HAP-1 (cell line): ENCODE data around the gene GNA12.

Experiments used
- DNase-seq, 2 experiments: peaks; one replicate each; pipeline ENCODE4 v3.0.0-alpha.2; 2016 to 2020; ENCODE audit warnings: low spot score in 2 of 2
- H3K27me3 ChIP-seq: fragments of 250-450 bp; sonication (Bioruptor Pico); 2 replicates; pipeline ENCODE4 v1.5.1; 2020; ENCODE audit warnings: low read depth, mild to moderate bottlenecking, moderate library complexity
- H3K36me3 ChIP-seq: fragments of 250-450 bp; sonication (Bioruptor Pico); replicated peaks from 2 replicates; pipeline ENCODE4 v1.5.1; 2020; ENCODE audit warnings: mild to moderate bottlenecking
- H3K4me1 ChIP-seq: fragments of 250-450 bp; sonication (Bioruptor Pico); 2 replicates; pipeline ENCODE4 v1.5.1; 2020; ENCODE audit warnings: mild to moderate bottlenecking
- H3K4me3 ChIP-seq: fragments of 250-450 bp; sonication (Bioruptor Pico); 2 replicates; pipeline ENCODE4 v1.5.1; 2020; ENCODE audit warnings: mild to moderate bottlenecking, moderate library complexity
- H3K9me3 ChIP-seq: fragments of 250-450 bp; sonication (Bioruptor Pico); 2 replicates; pipeline ENCODE4 v1.5.1; 2020; ENCODE audit warnings: mild to moderate bottlenecking, moderate library complexity
- in situ Hi-C: fragments of 300-500 bp; cut with MboI; formaldehyde crosslinking; loops from 3 replicates; pipeline ENCODE4 v1.14.3; 2020; ENCODE audit warnings: low sequenced_read_pairs, inconsistent platforms, mixed read lengths

The GNA12 gene

GRCh38 chr7:2873686-2874551 is 29.8 kb upstream of the GNA12 start:
- no peaks in the 10 kb centered on the region for H3K27me3 ChIP-seq
- peak; percentile 40 to 65 for DNase-seq
- H3K4me1 ChIP-seq, result no peaks in the 10 kb centered on the region
- H3K36me3 ChIP-seq, result no peaks in the 10 kb centered on the region
- H3K4me3 ChIP-seq, result no peak overlapping the region
- no peaks in the 10 kb centered on the region for H3K9me3 ChIP-seq
- in situ Hi-C loops, result no loop called here

GRCh38 chr7:2873146-2873545 is 29.0 kb upstream of the GNA12 start:
- Histone ChIP-seq H3K36me3 (no peaks in the 10 kb centered on the region), H3K27me3 (no peaks in the 10 kb centered on the region), H3K4me3 (no peak overlapping the region), H3K9me3 (no peaks in the 10 kb centered on the region), H3K4me1 (no peaks in the 10 kb centered on the region)
- DNase-seq, result no peak
- in situ Hi-C loops, result no loop called here

DNA sequence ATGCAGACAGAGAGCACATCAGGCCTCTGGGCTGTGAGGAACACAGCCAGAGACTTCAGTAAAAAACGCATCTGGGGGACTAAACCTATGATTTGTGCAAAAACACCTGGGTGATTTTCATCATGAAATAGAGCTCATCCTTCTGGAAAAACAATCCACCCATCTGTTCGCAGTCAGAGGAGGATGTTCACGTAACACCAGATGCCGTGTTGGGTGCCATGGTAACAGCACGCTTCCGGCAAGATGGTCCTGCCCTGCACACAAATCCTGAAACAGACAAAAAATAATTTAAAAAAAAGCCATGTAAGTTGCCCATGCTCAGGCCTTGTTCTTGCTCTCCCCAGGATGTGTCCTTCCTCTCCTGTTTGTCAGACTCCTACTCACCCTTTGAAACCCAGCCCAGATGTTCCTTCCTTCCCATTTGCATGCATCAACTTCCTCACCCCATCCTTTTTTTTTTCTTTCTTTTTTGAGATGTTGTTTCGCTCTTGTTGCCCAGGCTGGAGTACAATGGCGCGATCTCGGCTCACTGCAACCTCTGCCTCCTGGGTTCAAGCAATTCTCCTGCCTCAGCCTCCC is 28.3 kb upstream of the GNA12 start:
- H3K4me1 ChIP-seq, result no peaks in the 10 kb centered on the region
- no peak for DNase-seq
- H3K27me3 ChIP-seq, result no peaks in the 10 kb centered on the region

GRCh38 chr7:2870471-2870931 is 26.4 kb upstream of the GNA12 start:
- H3K4me1 ChIP-seq, result no peaks in the 10 kb centered on the region
- no peaks in the 10 kb centered on the region for H3K9me3 ChIP-seq
- H3K4me3 ChIP-seq, result no peak overlapping the region
- H3K27me3 ChIP-seq, result no peaks in the 10 kb centered on the region
- no peaks in the 10 kb centered on the region for H3K36me3 ChIP-seq
- in situ Hi-C loops, result no loop called here
- no peak for DNase-seq

More for the DNA sequence above, 28.3 kb upstream of the GNA12 start:
- Histone ChIP-seq H3K9me3 (no peaks in the 10 kb centered on the region), H3K36me3 (no peaks in the 10 kb centered on the region), H3K4me3 (no peak overlapping the region)
- in situ Hi-C loops, result no loop called here

DNA sequence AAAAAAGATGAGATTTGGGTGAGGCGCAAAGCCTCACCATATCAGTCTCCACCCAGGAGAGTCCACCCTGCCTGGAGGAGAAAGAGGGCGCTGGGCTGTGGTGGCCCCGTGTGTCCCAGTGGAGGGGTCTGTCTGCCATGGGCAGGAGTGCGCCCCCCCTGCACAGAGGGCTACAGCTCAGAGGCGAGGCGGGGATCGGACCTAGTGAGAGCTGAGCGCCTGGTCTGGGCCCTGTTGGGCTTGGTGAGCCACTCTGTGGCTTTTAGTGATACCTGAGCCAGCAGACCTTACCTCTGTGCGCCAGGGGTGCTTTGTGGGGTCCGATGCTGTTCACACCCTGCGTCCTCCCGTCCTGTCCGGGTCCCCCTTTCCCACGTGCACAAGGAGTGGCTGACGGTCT is 25.9 kb upstream of the GNA12 start:
- in situ Hi-C loops, result no loop called here
- Histone ChIP-seq H3K27me3 (no peaks in the 10 kb centered on the region), H3K36me3 (no peaks in the 10 kb centered on the region), H3K9me3 (no peaks in the 10 kb centered on the region), H3K4me1 (no peaks in the 10 kb centered on the region), H3K4me3 (no peak overlapping the region)
- no peak for DNase-seq

- H3K9me3 ChIP-seq, result no peaks in the 10 kb centered on the region
- H3K4me3 ChIP-seq, result no peak overlapping the region
- DNase-seq, result no peak
- H3K36me3 ChIP-seq, result no peaks in the 10 kb centered on the region
- in situ Hi-C loops, result no loop called here
- H3K4me1 ChIP-seq, result no peaks in the 10 kb centered on the region
- H3K27me3 ChIP-seq, result no peaks in the 10 kb centered on the region
Observed at GRCh38 chr7:2866601-2867000, 22.5 kb upstream of the GNA12 start.

DNA sequence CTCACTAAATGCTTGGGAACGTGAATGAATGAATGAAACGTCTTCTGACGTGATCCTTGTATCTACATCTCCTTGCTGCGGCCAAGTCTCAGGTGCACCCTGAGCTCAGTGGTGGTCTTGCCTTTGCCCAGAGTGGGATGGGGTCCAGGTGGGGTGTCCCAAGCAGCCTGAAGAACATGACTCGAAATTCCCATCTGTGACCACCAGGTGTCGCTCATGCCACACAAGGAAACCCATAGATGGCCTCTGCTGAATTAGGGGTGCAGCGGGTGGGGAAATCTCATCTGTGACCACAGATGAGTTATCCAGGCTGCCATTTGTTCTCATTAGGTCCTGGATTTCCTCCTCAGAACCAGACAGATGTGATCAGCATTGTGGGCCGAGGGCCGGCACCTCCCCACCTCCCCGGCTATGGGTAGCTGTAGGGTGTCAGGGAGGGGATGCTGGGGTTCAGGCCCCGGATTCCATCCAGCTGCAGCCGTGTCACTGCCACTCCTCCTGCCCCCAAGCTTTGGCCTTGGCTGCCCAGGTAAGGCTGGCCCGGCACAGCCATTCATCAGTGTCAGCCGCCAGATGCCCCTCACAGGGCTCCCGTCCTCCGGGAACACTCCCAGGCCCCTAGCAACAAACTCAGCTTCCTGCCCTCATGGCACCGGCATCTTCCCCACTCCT is 21.0 kb upstream of the GNA12 start:
- no peaks in the 10 kb centered on the region for H3K36me3 ChIP-seq
- DNase-seq, result peak; percentile 28 to 80
- H3K4me3 ChIP-seq, result no peak overlapping the region
- H3K4me1 ChIP-seq, result no peaks in the 10 kb centered on the region; the same call in 1 of the 2 replicates
- in situ Hi-C loops, result no loop called here
- no peaks in the 10 kb centered on the region for H3K27me3 ChIP-seq
- no peaks in the 10 kb centered on the region for H3K9me3 ChIP-seq

DNA sequence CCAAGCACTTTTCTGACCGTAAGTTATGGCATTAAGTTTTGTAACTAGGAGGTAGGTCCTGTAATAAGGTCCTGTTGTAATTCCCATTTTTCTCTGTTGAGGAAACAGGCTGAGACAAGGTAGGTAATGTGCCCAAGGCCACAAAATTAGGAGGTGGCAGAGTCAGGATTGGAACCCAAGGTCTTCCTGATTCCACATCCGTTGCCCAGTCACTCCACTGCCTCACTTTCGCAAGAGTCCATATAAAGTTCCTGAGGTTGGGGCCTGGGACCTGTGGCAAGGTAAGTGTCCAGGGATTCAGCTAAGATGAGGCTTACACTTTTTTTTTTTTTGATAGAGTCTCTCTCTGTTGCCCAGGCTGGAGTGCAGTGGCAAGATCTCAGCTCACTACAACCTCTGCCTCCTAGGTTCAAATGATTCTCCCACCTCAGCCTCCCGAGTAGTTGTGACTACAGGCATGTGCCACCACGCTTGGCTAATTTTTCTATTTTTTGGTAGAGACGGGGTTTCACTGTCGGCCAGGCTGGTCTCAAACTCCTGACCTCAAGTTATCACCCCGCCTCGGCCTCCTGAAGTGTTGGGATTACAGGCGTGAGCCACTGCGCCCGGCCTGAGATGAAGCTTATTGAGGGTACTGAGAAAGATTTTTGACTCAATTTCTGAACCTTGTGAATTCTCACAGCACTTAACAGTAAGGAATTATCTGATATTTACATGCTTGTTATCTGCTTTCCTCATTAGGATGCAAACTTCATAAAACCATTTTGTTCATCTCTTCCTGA is 20.3 kb upstream of the GNA12 start:
- Histone ChIP-seq H3K27me3 (no peaks in the 10 kb centered on the region), H3K4me3 (no peak overlapping the region), H3K36me3 (no peaks in the 10 kb centered on the region), H3K9me3 (no peaks in the 10 kb centered on the region), H3K4me1 (no peaks in the 10 kb centered on the region; the same call in 1 of the 2 replicates)
- in situ Hi-C loops, result no loop called here
- no peak for DNase-seq

- in situ Hi-C loops, result no loop called here
- no peak for DNase-seq
Observed at GRCh38 chr7:2863461-2864066, 19.5 kb upstream of the GNA12 start.

DNA sequence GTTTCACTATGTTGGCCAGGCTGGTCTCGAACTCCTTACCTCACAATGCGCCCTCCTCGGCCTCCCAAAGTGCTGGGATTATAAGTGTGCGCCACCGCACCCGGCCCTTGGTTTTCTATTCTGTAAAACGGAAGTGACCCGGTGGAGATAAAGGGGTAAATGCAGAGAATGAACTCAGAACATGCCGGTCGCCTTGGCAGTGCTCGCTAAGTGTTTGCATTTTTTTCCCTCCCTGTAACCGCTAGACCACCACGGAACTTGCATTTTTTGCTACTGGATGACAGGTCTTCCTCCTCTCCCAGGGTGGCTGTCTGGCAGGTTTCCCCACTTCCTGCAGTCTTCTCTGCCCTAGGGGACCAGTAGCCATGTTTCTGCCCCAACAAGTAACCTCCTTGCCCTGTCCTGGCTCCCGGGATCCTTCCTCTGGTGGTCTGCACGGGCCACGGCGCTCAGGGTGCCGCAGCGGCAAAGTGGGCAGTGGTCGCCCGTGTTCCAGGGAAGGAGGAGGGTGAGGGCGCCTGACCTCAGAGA is 18.8 kb upstream of the GNA12 start:
- DNase-seq, result no peak
- in situ Hi-C loops, result no loop called here
- no peak overlapping the region for H3K4me3 ChIP-seq
- H3K4me1 ChIP-seq, result no peaks in the 10 kb centered on the region; the same call in 1 of the 2 replicates
- no peaks in the 10 kb centered on the region for H3K9me3 ChIP-seq
- no peaks in the 10 kb centered on the region for H3K27me3 ChIP-seq
- H3K36me3 ChIP-seq, result no peaks in the 10 kb centered on the region

More at GRCh38 chr7:2863461-2864066, 19.5 kb upstream of the GNA12 start:
- Histone ChIP-seq H3K9me3 (no peaks in the 10 kb centered on the region), H3K4me3 (no peak overlapping the region), H3K4me1 (no peaks in the 10 kb centered on the region; the same call in 1 of the 2 replicates), H3K36me3 (no peaks in the 10 kb centered on the region), H3K27me3 (no peaks in the 10 kb centered on the region)

DNA sequence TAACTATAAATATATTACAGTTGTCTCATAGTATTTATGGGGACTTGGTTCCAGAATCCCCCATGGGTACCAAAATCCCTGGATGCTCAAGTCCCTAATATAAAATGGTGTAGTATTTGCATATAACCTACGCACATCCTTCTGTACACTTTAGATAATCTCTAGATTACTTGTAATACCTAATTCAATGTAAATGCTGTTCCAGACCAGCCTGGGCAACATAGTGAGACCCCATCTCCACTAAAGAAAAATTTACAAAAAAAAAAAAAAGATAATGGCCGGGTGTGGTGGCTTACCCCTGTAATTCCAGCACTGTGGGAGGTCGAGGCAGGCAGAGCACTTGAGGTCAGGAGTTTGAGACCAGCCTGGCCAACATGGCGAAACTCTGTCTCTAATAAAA is 17.4 kb upstream of the GNA12 start:
- H3K4me3 ChIP-seq, result no peak overlapping the region
- no peak for DNase-seq
- H3K36me3 ChIP-seq, result no peaks in the 10 kb centered on the region
- no peaks in the 10 kb centered on the region for H3K9me3 ChIP-seq
- H3K4me1 ChIP-seq, result no peaks in the 10 kb centered on the region; the same call in 1 of the 2 replicates
- in situ Hi-C loops, result no loop called here
- H3K27me3 ChIP-seq, result no peaks in the 10 kb centered on the region

DNA sequence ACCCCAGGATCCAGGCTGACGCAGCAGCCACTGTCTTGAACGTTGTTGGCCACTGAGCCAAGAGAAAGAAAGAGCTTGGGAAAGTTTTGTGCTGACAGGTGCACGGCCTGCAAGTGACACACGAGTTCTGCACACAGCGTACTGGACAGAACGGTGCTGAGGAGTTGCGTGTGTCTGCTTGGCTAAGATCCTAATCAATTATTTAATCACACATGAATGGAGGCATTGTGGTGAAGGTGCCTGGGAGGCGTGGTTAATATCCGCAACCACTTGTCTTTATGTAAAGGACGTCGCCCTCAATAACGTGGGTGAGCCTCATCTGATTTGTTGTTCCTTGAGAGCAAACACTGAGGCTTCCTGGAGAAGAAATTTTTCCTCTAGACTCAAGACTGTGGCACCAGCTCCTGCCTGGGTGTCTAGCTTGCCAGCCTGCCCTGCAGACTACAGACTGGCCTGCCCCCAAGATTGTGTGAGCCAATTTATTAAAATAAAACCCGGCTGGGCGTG is 16.6 kb upstream of the GNA12 start:
- Histone ChIP-seq H3K36me3 (no peaks in the 10 kb centered on the region), H3K9me3 (no peaks in the 10 kb centered on the region), H3K27me3 (no peaks in the 10 kb centered on the region), H3K4me3 (no peak overlapping the region), H3K4me1 (no peaks in the 10 kb centered on the region; the same call in 1 of the 2 replicates)
- no peak for DNase-seq
- in situ Hi-C loops, result no loop called here

- H3K4me3 ChIP-seq, result no peak overlapping the region
- H3K9me3 ChIP-seq, result no peaks in the 10 kb centered on the region
- DNase-seq, result no peak
- H3K27me3 ChIP-seq, result no peaks in the 10 kb centered on the region
- H3K4me1 ChIP-seq, result no peaks in the 10 kb centered on the region; the same call in 1 of the 2 replicates
- H3K36me3 ChIP-seq, result no peaks in the 10 kb centered on the region
- in situ Hi-C loops, result no loop called here
Observed at GRCh38 chr7:2859952-2860351, 15.8 kb upstream of the GNA12 start.
